Neural cell (in vitro differentiated cells): Measurements from ENCODE around the gene SLC44A1. TPM values are rescaled to one million over a fixed set of nuclear protein-coding genes. Genes with fewer than 3 reads are reported as not detected.

Experiments used
- H2AFZ ChIP-seq: fragments of 200-600, 300-800 bp; sonication (generic), shearing (Covaris generic); 2 replicates; pipeline ENCODE4 v1.6.0; 2014; ENCODE audit warnings: low read depth, mild to moderate bottlenecking, antibody characterized with exemption, low read length, moderate library complexity
- H3F3A ChIP-seq: fragments of 200-600 bp; shearing (Covaris generic); 2 replicates; pipeline ENCODE4 v1.6.1; 2016; ENCODE audit warnings: mild to moderate bottlenecking, moderate library complexity, mixed read lengths, antibody characterized with exemption, low read length; ENCODE audit not compliant: insufficient read depth, poor library complexity, severe bottlenecking
- H3K27ac ChIP-seq: fragments of 200-600, 300-800 bp; sonication (generic), shearing (Covaris generic); 2 replicates; pipeline ENCODE4 v1.5.1; 2014; ENCODE audit warnings: mild to moderate bottlenecking, low read length, moderate library complexity
- H3K27me3 ChIP-seq: fragments of 300-800, 200-600 bp; sonication (generic), shearing (Covaris generic); 2 replicates; pipeline ENCODE4 v1.6.0; 2014; ENCODE audit warnings: mild to moderate bottlenecking, low read depth, low read length, moderate library complexity; ENCODE audit not compliant: insufficient read depth
- H3K36me3 ChIP-seq: fragments of 300-800, 200-600 bp; sonication (generic), shearing (Covaris generic); 2 replicates; pipeline ENCODE4 v1.5.1; 2014; ENCODE audit warnings: mild to moderate bottlenecking, antibody characterized with exemption, low read length, moderate library complexity; ENCODE audit not compliant: insufficient read depth
- H3K4me2 ChIP-seq: fragments of 300-800, 200-600 bp; sonication (generic), shearing (Covaris generic); 2 replicates; pipeline ENCODE4 v1.6.0; 2014; ENCODE audit warnings: mild to moderate bottlenecking, low read length
- H3K4me3 ChIP-seq: fragments of 300-800, 200-600 bp; sonication (generic), shearing (Covaris generic); 2 replicates; pipeline ENCODE4 v1.5.1; 2014; ENCODE audit warnings: mild to moderate bottlenecking, low read length, moderate library complexity
- H3K79me2 ChIP-seq: fragments of 200-600 bp; shearing (Covaris generic); replicated peaks from 2 replicates; pipeline ENCODE4 v1.6.0; 2014; ENCODE audit warnings: mild to moderate bottlenecking, low read length, moderate library complexity; ENCODE audit not compliant: insufficient read depth
- H3K9ac ChIP-seq: fragments of 300-800, 200-600 bp; sonication (generic), shearing (Covaris generic); 2 replicates; pipeline ENCODE4 v1.6.1; 2016; ENCODE audit warnings: mild to moderate bottlenecking, low read length, mixed read lengths
- H3K9me2 ChIP-seq: fragments of 200-600 bp; shearing (Covaris generic); 2 replicates; pipeline ENCODE4 v1.6.1; 2016; ENCODE audit warnings: mild to moderate bottlenecking, low read length, mixed read lengths; ENCODE audit not compliant: insufficient read depth
- H3K9me3 ChIP-seq: fragments of 200-600, 300-800 bp; sonication (generic), shearing (Covaris generic); 2 replicates; pipeline ENCODE4 v1.6.1; 2016; ENCODE audit warnings: mild to moderate bottlenecking, mixed run types, low read length, moderate library complexity, mixed read lengths
- H4K20me1 ChIP-seq: fragments of 200-600 bp; shearing (Covaris generic); 2 replicates; pipeline ENCODE4 v1.6.1; 2016; ENCODE audit warnings: mild to moderate bottlenecking, mixed run types; ENCODE audit not compliant: insufficient read depth
- CTCF ChIP-seq: fragments of 450-650 bp; IDR thresholded peaks from 2 replicates; pipeline ENCODE4 v1.5.1; 2014; ENCODE audit warnings: antibody characterized with exemption, mild to moderate bottlenecking, moderate library complexity; ENCODE audit not compliant: poor library complexity, severe bottlenecking
- EP300 ChIP-seq: fragments of 450-650 bp; conservative IDR thresholded peaks from 2 replicates; pipeline ENCODE4 v1.6.1; 2014; ENCODE audit warnings: antibody characterized with exemption, mild to moderate bottlenecking, moderate library complexity; ENCODE audit not compliant: poor library complexity, severe bottlenecking
- EZH2 ChIP-seq: fragments of 200-600, 300-800 bp; shearing (Covaris generic), sonication (generic); IDR thresholded peaks from 2 replicates; pipeline ENCODE4 v1.6.1; 2014; ENCODE audit warnings: antibody characterized with exemption, low read length, borderline replicate concordance, mild to moderate bottlenecking; ENCODE audit not compliant: insufficient read depth, poor library complexity, severe bottlenecking
- MXI1 ChIP-seq: fragments of 450-650 bp; conservative IDR thresholded peaks from 2 replicates; pipeline ENCODE4 v1.6.1; 2014; ENCODE audit warnings: antibody characterized with exemption, mild to moderate bottlenecking; ENCODE audit not compliant: poor library complexity, severe bottlenecking
- POLR2AphosphoS5 ChIP-seq: IDR thresholded peaks from 2 replicates; pipeline ENCODE4 v1.6.1; 2012
- RAD21 ChIP-seq: fragments of 450-650 bp; conservative IDR thresholded peaks from 2 replicates; pipeline ENCODE4 v1.6.1; 2014; ENCODE audit warnings: antibody characterized with exemption, mild to moderate bottlenecking, moderate library complexity
- REST ChIP-seq: IDR thresholded peaks from 2 replicates; pipeline ENCODE4 v1.6.1; 2012; ENCODE audit warnings: borderline replicate concordance
- SMC3 ChIP-seq: fragments of 450-650 bp; conservative IDR thresholded peaks from 2 replicates; pipeline ENCODE4 v1.6.1; 2014; ENCODE audit warnings: antibody characterized with exemption, mild to moderate bottlenecking, moderate library complexity; ENCODE audit not compliant: poor library complexity
- TAF1 ChIP-seq: IDR thresholded peaks from 2 replicates; pipeline ENCODE4 v1.6.1; 2012; ENCODE audit warnings: low read depth
- polyA plus RNA-seq: library from polyadenylated mRNA; depleted of rRNA; stranded (reverse); fragments of >200 nt; gene quantifications from 2 replicates; pipeline ENCODE4 v1.2.3, GENCODE V29; 2014

SLC44A1 gene
- polyA plus RNA-seq, 1 donor from 2014 or later = 3.9 TPM

- Histone ChIP-seq H3K36me3 (no peaks in the 10 kb centered on the region), H3K27ac (no peak overlapping the region), H4K20me1 (no peaks in the 10 kb centered on the region), H3K4me3 (no peak overlapping the region), H3K9me3 (no peaks in the 10 kb centered on the region), H3K9me2 (no peaks in the 10 kb centered on the region), H3K79me2 (no peaks in the 10 kb centered on the region), H3F3A (no peaks in the 10 kb centered on the region), H3K27me3 (no peaks in the 10 kb centered on the region), H2AFZ (no peak overlapping the region), H3K4me2 (no peak overlapping the region), H3K9ac (no peak overlapping the region)
- no peak for TF ChIP-seq MXI1
- no peak for TF ChIP-seq EP300
- TF ChIP-seq RAD21 = no peak
- TF ChIP-seq SMC3 = no peak
- TF ChIP-seq CTCF = no peak
Observed at GRCh38 chr9:105479846-105480245, 235.4 kb downstream of the SLC44A1 start.

GRCh38 chr9:105483618-105484017 is 239.2 kb downstream of the SLC44A1 start:
- H3K36me3 ChIP-seq = peaks cover 6% of the 10 kb centered on the region
- H3K79me2 ChIP-seq = no peaks in the 10 kb centered on the region
- H3F3A ChIP-seq = no peaks in the 10 kb centered on the region
- no peaks in the 10 kb centered on the region for H3K9me3 ChIP-seq
- no peaks in the 10 kb centered on the region for H3K9me2 ChIP-seq
- H3K4me3 ChIP-seq = no peak overlapping the region
- no peak overlapping the region for H3K9ac ChIP-seq
- no peak overlapping the region for H3K4me2 ChIP-seq
- H2AFZ ChIP-seq = no peak overlapping the region
- no peaks in the 10 kb centered on the region for H4K20me1 ChIP-seq
- H3K27ac ChIP-seq = no peak overlapping the region
- H3K27me3 ChIP-seq = no peaks in the 10 kb centered on the region
- TF ChIP-seq EZH2 = no peak
- TF ChIP-seq TAF1 = no peak
- TF ChIP-seq CTCF = no peak
- no peak for TF ChIP-seq SMC3
- TF ChIP-seq EP300 = no peak
- TF ChIP-seq RAD21 = no peak
- no peak for TF ChIP-seq REST
- no peak for TF ChIP-seq POLR2AphosphoS5
- TF ChIP-seq MXI1 = no peak
